Measurements from ENCODE around the gene ROR2. TPM values are rescaled to one million over a fixed set of nuclear protein-coding genes. Genes with fewer than 3 reads are reported as not detected.
A peak's percentile ranks its signal among the peaks of the same experiment; 100 is the strongest.

The ROR2 gene
- total and polyA plus RNA-seq, 4 experiments from 2014 or later, result 0.17 to 0.31 (median 0.29) TPM; not detected in 1

DNA sequence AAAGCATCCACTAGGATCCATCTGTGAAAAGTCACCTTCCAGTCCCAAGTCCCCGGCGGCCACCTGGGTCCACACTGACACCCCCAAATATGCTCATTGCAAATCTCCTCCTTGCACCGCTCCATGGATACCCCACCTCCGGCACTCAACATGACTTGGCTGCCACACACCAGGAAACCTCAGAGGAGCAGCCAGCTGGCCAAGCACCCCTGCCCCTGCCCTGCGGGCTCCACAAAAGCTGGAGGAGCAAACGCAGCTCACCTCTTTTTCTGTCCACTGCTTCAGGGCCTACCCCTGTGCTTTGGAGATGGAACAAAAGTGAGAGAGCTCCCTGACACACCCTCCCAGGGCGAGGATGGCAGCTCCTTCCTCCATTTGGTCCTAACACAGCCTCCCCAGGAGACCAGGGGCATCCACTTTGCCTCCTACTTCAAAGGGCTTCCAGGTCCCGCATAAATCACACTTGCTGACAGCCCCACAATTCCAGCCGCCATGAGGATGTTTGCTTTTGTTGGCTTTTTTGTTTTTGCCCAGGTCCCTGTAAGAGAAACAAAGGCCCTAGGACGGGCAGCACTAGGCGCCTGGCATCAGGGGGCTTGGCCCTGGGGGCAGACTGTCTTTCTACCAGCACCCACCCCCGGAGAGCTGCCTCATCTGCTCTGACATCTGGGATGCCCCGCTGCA lies 14.8 kb downstream of the ROR2 start:
- peak overlapping the region in 1 of 7 donors; percentile 43 for H3K27ac Mint-ChIP-seq

DNA sequence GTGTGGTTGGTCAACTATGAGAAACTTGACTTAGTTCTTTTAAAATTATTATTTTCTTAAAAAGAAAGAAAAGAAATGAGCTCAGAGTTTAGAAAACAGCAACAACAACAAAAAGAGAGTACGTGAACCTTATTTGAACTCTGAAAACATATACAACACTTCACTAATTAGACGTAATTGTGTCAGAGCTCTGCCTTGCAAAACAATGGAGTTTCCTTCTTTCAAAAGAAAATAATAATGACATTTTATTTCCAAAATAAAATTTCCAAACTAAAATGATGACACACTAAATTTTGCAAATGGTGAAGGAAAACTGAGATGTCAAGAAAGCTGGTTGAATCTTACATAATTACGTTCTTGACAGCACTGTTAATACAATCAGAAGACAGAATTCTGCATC lies 15.4 kb downstream of the ROR2 start:
- H3K27ac Mint-ChIP-seq, result no peak overlapping the region
- H3K36me3 Mint-ChIP-seq, result peaks cover 3 to 7% of the 10 kb centered on the region in 2 donors
- H3K27me3 Mint-ChIP-seq, result peaks cover 2% of the 10 kb centered on the region in 2 donors
- H3K9me3 Mint-ChIP-seq, result peaks cover 0 to 24% (median 21%) of the 10 kb centered on the region in 8 donors
- peaks cover 0 to 10% of the 10 kb centered on the region in 2 donors for H3K9me3 ChIP-seq (ENCODE audit: control insufficient read depth in 1 of 2, low read length in 2 of 2)
- H3K36me3 ChIP-seq (ENCODE audit: insufficient read depth, low read length), result no peaks in the 10 kb centered on the region
- H3K4me1 Mint-ChIP-seq, result peaks cover 0 to 5% (median 2%) of the 10 kb centered on the region in 4 donors
- peak overlapping the region in 1 of 8 donors; percentile 2 for H3K4me3 Mint-ChIP-seq
- no peak overlapping the region for H3K4me3 ChIP-seq (ENCODE audit: low read length in 2 of 2)
- no peaks in the 10 kb centered on the region for H3K4me1 ChIP-seq (ENCODE audit: insufficient read depth, low read length)
- POLR2A ChIA-PET (ENCODE audit: partially characterized antibody), result no interaction called here
- intact Hi-C loops (cut with micrococcal nuclease), result no loop called here
- DNase-seq, result no peak
- CTCF ChIA-PET (ENCODE audit: partially characterized antibody), result no interaction called here
- no peaks in the 10 kb centered on the region for H3K27me3 ChIP-seq (ENCODE audit: insufficient read depth, low read length)
- H3K27ac ChIP-seq (ENCODE audit: low read depth, low read length), result no peak overlapping the region

More for the DNA sequence above, 14.8 kb downstream of the ROR2 start:
- peaks cover 2 to 7% of the 10 kb centered on the region in 2 donors for H3K36me3 Mint-ChIP-seq
- no peak overlapping the region for H3K4me3 ChIP-seq (ENCODE audit: low read length in 2 of 2)
- H3K9me3 ChIP-seq (ENCODE audit: control insufficient read depth in 1 of 2, low read length in 2 of 2), result peaks cover 0 to 5% of the 10 kb centered on the region in 2 donors
- peak overlapping the region in 1 of 8 donors; percentile 2 for H3K4me3 Mint-ChIP-seq
- H3K4me1 Mint-ChIP-seq, result peaks cover 0 to 5% (median 2%) of the 10 kb centered on the region in 4 donors
- H3K9me3 Mint-ChIP-seq, result peaks cover 0 to 18% (median 16%) of the 10 kb centered on the region in 8 donors
- CTCF ChIA-PET (ENCODE audit: partially characterized antibody), result interaction anchor here (1.1 kb wide), 1 partner anchor 18 kb away, joined by 3 read pairs; no protein-coding TSS in a partner anchor
- POLR2A ChIA-PET (ENCODE audit: partially characterized antibody), result no interaction called here
- no peaks in the 10 kb centered on the region for H3K27me3 ChIP-seq (ENCODE audit: insufficient read depth, low read length)
- no peak for DNase-seq
- H3K27ac ChIP-seq (ENCODE audit: low read depth, low read length), result no peak overlapping the region
- no peaks in the 10 kb centered on the region for H3K4me1 ChIP-seq (ENCODE audit: insufficient read depth, low read length)
- intact Hi-C loops (cut with micrococcal nuclease), result no loop called here
- H3K36me3 ChIP-seq (ENCODE audit: insufficient read depth, low read length), result no peaks in the 10 kb centered on the region
- peaks cover 2% of the 10 kb centered on the region in 2 donors for H3K27me3 Mint-ChIP-seq

DNA sequence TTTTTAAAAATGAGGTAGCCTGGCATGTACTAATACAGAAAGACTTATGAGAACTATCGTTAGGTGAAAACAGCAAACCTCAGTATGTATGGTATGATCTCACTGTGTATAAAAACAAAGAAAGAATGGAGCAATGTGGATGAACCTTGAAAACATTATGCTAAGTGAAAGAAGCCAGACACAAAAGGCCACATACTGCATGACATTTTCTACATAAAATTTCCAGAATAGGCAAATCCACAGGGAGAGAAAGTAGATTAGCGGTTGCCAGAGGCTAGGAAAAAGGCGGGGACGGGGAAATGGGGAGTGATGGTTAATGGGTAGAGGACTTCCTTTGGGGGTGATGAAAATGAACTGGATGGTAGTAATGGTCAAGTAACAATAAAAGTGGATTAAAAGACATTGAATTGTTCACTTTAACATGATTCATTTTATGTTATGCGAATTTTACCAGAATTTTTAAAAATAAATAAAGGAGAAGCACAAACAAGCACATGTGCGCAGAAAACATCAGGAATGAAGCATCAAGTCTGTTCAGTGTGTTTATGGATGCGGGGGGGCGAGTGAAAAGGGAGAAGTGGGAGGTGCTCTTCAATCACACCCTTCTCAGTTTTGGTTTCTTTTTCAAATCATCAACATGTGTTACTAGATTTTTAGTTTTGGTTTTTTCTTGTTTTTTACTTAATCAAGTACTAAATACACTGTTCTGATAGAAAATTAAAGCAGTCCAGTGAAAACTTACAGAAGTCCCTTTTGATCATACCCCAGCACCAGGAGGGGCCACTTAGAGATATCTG lies 16.3 kb downstream of the ROR2 start:
- H3K27me3 ChIP-seq (ENCODE audit: insufficient read depth, low read length), result no peaks in the 10 kb centered on the region
- ChIA-PET POLR2A (ENCODE audit: partially characterized antibody) (no interaction called here), CTCF (ENCODE audit: partially characterized antibody) (no interaction called here)
- Mint-ChIP-seq H3K9me3 (peaks cover 0 to 33% (median 28%) of the 10 kb centered on the region in 8 donors), H3K4me1 (peaks cover 0 to 5% (median 2%) of the 10 kb centered on the region in 4 donors), H3K4me3 (peak overlapping the region in 1 of 8 donors; percentile 13), H3K27ac (no peak overlapping the region), H3K27me3 (peaks cover 2% of the 10 kb centered on the region in 2 donors), H3K36me3 (peaks cover 3 to 7% of the 10 kb centered on the region in 2 donors)
- H3K4me3 ChIP-seq (ENCODE audit: low read length in 2 of 2), result no peak overlapping the region
- peaks cover 0 to 15% of the 10 kb centered on the region in 2 donors for H3K9me3 ChIP-seq (ENCODE audit: control insufficient read depth in 1 of 2, low read length in 2 of 2)
- no peak for DNase-seq
- H3K27ac ChIP-seq (ENCODE audit: low read depth, low read length), result no peak overlapping the region
- H3K4me1 ChIP-seq (ENCODE audit: insufficient read depth, low read length), result no peaks in the 10 kb centered on the region
- intact Hi-C loops (cut with micrococcal nuclease), result no loop called here
- H3K36me3 ChIP-seq (ENCODE audit: insufficient read depth, low read length), result no peaks in the 10 kb centered on the region

DNA sequence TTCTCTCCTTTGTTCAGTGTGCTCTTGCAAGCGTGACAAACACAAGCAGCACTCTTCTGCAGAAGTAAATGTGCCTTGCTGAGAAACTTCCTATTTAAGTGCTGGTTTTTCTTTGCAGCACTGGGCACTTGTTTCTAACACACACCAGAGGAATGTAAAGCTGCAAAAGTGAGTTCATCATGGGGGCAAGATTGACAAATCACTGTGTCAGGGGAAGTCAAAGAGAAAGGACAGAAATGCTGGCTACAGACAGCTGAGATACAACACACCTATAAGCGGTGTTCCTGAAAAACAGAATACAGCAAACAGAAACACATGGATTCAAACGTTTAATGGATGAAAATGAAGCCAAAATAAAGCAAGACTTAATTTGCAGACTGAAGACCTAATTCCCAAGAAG lies 19.6 kb downstream of the ROR2 start:
- H3K9me3 ChIP-seq (ENCODE audit: control insufficient read depth in 1 of 2, low read length in 2 of 2), result peaks cover 0 to 15% of the 10 kb centered on the region in 2 donors
- ChIA-PET POLR2A (ENCODE audit: partially characterized antibody) (no interaction called here), CTCF (ENCODE audit: partially characterized antibody) (no interaction called here)
- H3K27ac ChIP-seq (ENCODE audit: low read depth, low read length), result no peak overlapping the region
- Mint-ChIP-seq H3K9me3 (peaks cover 0 to 41% (median 33%) of the 10 kb centered on the region in 8 donors), H3K4me1 (peaks cover 0 to 5% (median 2%) of the 10 kb centered on the region in 4 donors), H3K27ac (no peak overlapping the region), H3K27me3 (peaks cover 0 to 2% of the 10 kb centered on the region in 2 donors), H3K36me3 (peaks cover 3 to 7% of the 10 kb centered on the region in 2 donors), H3K4me3 (no peak overlapping the region)
- no peak overlapping the region for H3K4me3 ChIP-seq (ENCODE audit: low read length in 2 of 2)
- no peaks in the 10 kb centered on the region for H3K4me1 ChIP-seq (ENCODE audit: insufficient read depth, low read length)
- H3K36me3 ChIP-seq (ENCODE audit: insufficient read depth, low read length), result no peaks in the 10 kb centered on the region
- no peaks in the 10 kb centered on the region for H3K27me3 ChIP-seq (ENCODE audit: insufficient read depth, low read length)
- intact Hi-C loops (cut with micrococcal nuclease), result no loop called here
- no peak for DNase-seq

DNA sequence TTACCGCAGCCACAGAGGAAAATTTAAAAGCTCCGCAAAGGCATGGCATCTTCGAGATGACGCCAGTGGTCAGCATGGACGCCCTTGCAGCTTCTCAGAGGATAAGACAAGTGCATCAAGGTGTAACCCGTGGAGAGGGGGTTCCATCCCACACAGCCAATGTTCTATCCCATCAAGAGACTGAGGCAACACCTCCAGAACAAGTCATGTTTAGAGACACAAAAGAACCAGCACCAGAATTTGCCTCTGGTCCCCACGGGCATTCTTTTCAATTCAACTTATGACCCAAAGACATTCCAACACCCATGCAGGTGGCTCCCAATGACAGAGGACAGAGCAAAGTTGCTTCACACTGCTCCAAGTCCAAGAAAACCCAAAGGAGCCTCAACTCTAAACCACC lies 20.7 kb downstream of the ROR2 start:
- H3K36me3 ChIP-seq (ENCODE audit: insufficient read depth, low read length), result no peaks in the 10 kb centered on the region
- peaks cover 0 to 41% (median 33%) of the 10 kb centered on the region in 8 donors for H3K9me3 Mint-ChIP-seq
- intact Hi-C loops (cut with micrococcal nuclease), result no loop called here
- peaks cover 3 to 7% of the 10 kb centered on the region in 2 donors for H3K36me3 Mint-ChIP-seq
- H3K4me3 Mint-ChIP-seq, result no peak overlapping the region
- no peak overlapping the region for H3K27ac ChIP-seq (ENCODE audit: low read depth, low read length)
- peaks cover 0 to 5% of the 10 kb centered on the region in 2 donors for H3K27me3 Mint-ChIP-seq
- no peaks in the 10 kb centered on the region for H3K27me3 ChIP-seq (ENCODE audit: insufficient read depth, low read length)
- ChIA-PET CTCF (ENCODE audit: partially characterized antibody) (no interaction called here), POLR2A (ENCODE audit: partially characterized antibody) (no interaction called here)
- no peak overlapping the region for H3K4me3 ChIP-seq (ENCODE audit: low read length in 2 of 2)
- H3K9me3 ChIP-seq (ENCODE audit: control insufficient read depth in 1 of 2, low read length in 2 of 2), result peaks cover 0 to 15% of the 10 kb centered on the region in 2 donors
- no peak overlapping the region for H3K27ac Mint-ChIP-seq
- peaks cover 0 to 5% (median 2%) of the 10 kb centered on the region in 4 donors for H3K4me1 Mint-ChIP-seq
- H3K4me1 ChIP-seq (ENCODE audit: insufficient read depth, low read length), result no peaks in the 10 kb centered on the region
- DNase-seq, result no peak

DNA sequence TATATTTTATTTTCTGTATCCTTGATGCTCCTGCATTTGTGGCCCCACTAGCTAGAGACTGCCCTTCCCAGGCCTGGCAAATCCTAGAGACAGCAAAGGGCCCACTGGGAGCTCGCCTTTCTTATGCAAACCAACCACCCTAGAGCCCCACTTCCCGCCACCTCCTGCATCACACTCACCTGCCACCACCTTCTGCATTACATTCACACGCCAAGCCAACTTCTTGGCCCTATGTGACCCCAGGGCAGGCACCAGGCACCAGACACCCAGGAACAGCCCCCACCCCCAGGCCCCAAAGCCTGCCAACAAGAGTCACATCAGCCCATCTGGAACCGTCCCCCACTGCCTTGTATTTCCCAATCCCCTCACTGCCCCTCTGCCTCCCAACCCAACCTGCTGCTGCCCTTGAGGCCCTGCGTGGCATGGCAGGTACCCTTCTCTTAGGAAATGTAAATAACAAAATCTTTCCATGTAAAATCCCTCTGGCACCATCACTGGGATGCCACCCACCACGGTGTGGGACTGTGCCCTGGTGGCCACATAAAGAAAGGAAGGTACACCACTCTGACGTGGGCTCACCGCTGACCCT lies 22.0 kb downstream of the ROR2 start:
- DNase-seq, result no peak
- Histone ChIP-seq H3K9me3 (ENCODE audit: control insufficient read depth in 1 of 2, low read length in 2 of 2) (peaks cover 0 to 15% of the 10 kb centered on the region in 2 donors), H3K27ac (ENCODE audit: low read depth, low read length) (no peak overlapping the region), H3K4me3 (ENCODE audit: low read length in 2 of 2) (no peak overlapping the region), H3K36me3 (ENCODE audit: insufficient read depth, low read length) (no peaks in the 10 kb centered on the region), H3K27me3 (ENCODE audit: insufficient read depth, low read length) (no peaks in the 10 kb centered on the region), H3K4me1 (ENCODE audit: insufficient read depth, low read length) (no peaks in the 10 kb centered on the region)
- no peak overlapping the region for H3K4me3 Mint-ChIP-seq
- peaks cover 3 to 7% of the 10 kb centered on the region in 2 donors for H3K36me3 Mint-ChIP-seq
- no peaks in the 10 kb centered on the region for H3K4me1 Mint-ChIP-seq
- peaks cover 0 to 41% (median 33%) of the 10 kb centered on the region in 8 donors for H3K9me3 Mint-ChIP-seq
- POLR2A ChIA-PET (ENCODE audit: partially characterized antibody), result no interaction called here
- CTCF ChIA-PET (ENCODE audit: partially characterized antibody), result no interaction called here
- H3K27ac Mint-ChIP-seq, result no peak overlapping the region
- peaks cover 2 to 5% of the 10 kb centered on the region in 2 donors for H3K27me3 Mint-ChIP-seq
- intact Hi-C loops (cut with micrococcal nuclease), result no loop called here

DNA sequence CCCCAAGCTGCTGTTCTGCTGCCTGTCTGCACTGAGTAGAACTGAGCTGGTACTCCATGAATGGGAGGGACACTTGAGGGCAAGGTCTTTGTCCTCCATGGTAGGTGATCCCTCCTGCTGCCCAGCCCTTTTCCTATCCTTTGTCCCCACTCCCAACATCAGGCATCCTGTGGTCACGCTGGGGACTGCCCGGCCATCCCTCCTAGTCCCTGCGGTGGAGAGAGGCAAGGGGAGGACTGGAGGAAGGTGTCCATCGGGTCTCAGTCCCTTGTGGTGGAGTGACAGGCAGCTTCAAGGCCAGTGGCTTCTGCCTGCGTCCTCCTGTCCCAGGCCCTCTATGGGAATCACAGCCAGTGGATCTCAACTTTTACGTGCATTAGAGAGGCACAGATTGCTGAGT lies 25.9 kb downstream of the ROR2 start:
- Histone ChIP-seq H3K9me3 (ENCODE audit: control insufficient read depth in 1 of 2, low read length in 2 of 2) (no peaks in the 10 kb centered on the region), H3K36me3 (ENCODE audit: insufficient read depth, low read length) (no peaks in the 10 kb centered on the region), H3K4me1 (ENCODE audit: insufficient read depth, low read length) (no peaks in the 10 kb centered on the region), H3K27me3 (ENCODE audit: insufficient read depth, low read length) (no peaks in the 10 kb centered on the region), H3K4me3 (ENCODE audit: low read length in 2 of 2) (no peak overlapping the region), H3K27ac (ENCODE audit: low read depth, low read length) (no peak overlapping the region)
- DNase-seq, result no peak
- POLR2A ChIA-PET (ENCODE audit: partially characterized antibody), result no interaction called here
- H3K36me3 Mint-ChIP-seq, result no peaks in the 10 kb centered on the region
- intact Hi-C loops (cut with micrococcal nuclease), result no loop called here
- peaks cover 8 to 12% of the 10 kb centered on the region in 2 donors for H3K27me3 Mint-ChIP-seq
- peaks cover 0 to 13% (median 7%) of the 10 kb centered on the region in 8 donors for H3K9me3 Mint-ChIP-seq
- no peaks in the 10 kb centered on the region for H3K4me1 Mint-ChIP-seq
- no peak overlapping the region for H3K4me3 Mint-ChIP-seq
- CTCF ChIA-PET (ENCODE audit: partially characterized antibody), result no interaction called here
- no peak overlapping the region for H3K27ac Mint-ChIP-seq
